HepG2 (cell line): ENCODE results near the gene SF3B2.

ENCODE experiments used
- CTCF ChIP-seq: sonication (generic); formaldehyde crosslinking; IDR thresholded peaks from 2 replicates; pipeline ENCODE4 v1.5.0; 2020; ENCODE audit warnings: mild to moderate bottlenecking, missing genetic modification reagents, moderate library complexity
- HIVEP1 ChIP-seq: sonication (generic); formaldehyde crosslinking; IDR thresholded peaks from 2 replicates; pipeline ENCODE4 v1.4.0; 2020; ENCODE audit warnings: mild to moderate bottlenecking, missing genetic modification reagents
- HOXA9 ChIP-seq: sonication (generic); formaldehyde crosslinking; IDR thresholded peaks from 2 replicates; pipeline ENCODE4 v1.8.1; 2022; ENCODE audit warnings: missing genetic modification reagents, mild to moderate bottlenecking, moderate library complexity, borderline replicate concordance
- NFYB ChIP-seq: sonication (generic); formaldehyde crosslinking; IDR thresholded peaks from 2 replicates; pipeline ENCODE4 v1.4.0; 2020; ENCODE audit warnings: missing genetic modification reagents

GRCh38 chr11:66035653-66036333 is 16.4 kb upstream of the SF3B2 start:
- TF ChIP-seq NFYB (CRISPR knock-in tag) (no peak), HIVEP1 (no peak), HOXA9 (CRISPR knock-in tag) (no peak), CTCF (CRISPR knock-in tag) (no peak)
